OCI-LY7 (cell line): ENCODE data around the gene PRPF38B.

Experiments used
- EZH2phosphoT487 ChIP-seq: fragments of 200-600 bp; sonication (generic); IDR thresholded peaks from 2 replicates; pipeline ENCODE4 v1.6.1; 2018; ENCODE audit warnings: low read depth, borderline replicate concordance, mild to moderate bottlenecking, mixed run types, antibody characterized with exemption, low read length, moderate library complexity, mixed read lengths
- TF ChIP-seq, protein P1 (sequence below): fragments of 200-600 bp; sonication (generic); conservative IDR thresholded peaks from 2 replicates; pipeline ENCODE4 v1.5.1; 2014; ENCODE audit warnings: mild to moderate bottlenecking, antibody characterized with exemption, low read length, moderate library complexity, mixed read lengths

DNA sequence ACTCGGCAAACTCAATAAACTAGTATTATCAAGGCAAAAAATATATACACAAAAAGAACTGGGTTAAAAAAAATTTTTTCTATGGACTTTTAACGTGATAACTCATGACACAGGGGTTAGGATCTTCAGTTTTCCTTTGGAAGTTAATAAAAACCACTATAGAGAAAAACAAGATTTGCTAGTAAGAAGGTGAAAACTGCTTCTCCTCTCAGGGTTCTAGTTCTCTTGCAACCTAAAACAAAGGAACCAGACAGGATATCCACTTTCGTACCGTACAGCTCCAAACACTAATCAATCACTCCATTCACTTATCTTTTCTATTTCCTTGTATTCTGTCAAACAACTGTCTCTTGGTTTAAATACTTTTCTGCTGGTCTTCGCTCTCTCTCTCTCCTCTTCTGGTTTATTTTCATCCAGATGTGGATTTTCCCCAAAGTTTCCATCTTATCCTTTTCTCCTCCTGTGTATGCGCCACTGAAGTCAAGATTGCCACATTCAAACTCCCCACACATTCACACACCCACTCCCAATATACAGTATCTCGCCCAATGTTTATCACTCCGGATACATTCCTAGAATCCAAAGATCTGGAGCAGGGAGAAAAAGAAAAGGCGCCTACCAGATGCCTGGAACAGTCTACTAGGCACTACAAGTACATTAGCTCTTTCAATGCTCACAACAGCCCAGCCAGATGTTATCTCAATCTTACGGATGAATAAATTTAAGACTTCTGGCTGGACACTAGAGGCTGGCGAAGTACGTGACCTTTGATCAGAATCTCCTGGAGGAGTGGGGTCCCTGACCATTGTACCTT, 775 bp upstream of the PRPF38B start:
- TF ChIP-seq, protein P1, sequence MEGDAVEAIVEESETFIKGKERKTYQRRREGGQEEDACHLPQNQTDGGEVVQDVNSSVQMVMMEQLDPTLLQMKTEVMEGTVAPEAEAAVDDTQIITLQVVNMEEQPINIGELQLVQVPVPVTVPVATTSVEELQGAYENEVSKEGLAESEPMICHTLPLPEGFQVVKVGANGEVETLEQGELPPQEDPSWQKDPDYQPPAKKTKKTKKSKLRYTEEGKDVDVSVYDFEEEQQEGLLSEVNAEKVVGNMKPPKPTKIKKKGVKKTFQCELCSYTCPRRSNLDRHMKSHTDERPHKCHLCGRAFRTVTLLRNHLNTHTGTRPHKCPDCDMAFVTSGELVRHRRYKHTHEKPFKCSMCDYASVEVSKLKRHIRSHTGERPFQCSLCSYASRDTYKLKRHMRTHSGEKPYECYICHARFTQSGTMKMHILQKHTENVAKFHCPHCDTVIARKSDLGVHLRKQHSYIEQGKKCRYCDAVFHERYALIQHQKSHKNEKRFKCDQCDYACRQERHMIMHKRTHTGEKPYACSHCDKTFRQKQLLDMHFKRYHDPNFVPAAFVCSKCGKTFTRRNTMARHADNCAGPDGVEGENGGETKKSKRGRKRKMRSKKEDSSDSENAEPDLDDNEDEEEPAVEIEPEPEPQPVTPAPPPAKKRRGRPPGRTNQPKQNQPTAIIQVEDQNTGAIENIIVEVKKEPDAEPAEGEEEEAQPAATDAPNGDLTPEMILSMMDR, result no peak
- TF ChIP-seq EZH2phosphoT487, result no peak
